ENCODE results near the gene PGBD5.

Gene PGBD5

DNA sequence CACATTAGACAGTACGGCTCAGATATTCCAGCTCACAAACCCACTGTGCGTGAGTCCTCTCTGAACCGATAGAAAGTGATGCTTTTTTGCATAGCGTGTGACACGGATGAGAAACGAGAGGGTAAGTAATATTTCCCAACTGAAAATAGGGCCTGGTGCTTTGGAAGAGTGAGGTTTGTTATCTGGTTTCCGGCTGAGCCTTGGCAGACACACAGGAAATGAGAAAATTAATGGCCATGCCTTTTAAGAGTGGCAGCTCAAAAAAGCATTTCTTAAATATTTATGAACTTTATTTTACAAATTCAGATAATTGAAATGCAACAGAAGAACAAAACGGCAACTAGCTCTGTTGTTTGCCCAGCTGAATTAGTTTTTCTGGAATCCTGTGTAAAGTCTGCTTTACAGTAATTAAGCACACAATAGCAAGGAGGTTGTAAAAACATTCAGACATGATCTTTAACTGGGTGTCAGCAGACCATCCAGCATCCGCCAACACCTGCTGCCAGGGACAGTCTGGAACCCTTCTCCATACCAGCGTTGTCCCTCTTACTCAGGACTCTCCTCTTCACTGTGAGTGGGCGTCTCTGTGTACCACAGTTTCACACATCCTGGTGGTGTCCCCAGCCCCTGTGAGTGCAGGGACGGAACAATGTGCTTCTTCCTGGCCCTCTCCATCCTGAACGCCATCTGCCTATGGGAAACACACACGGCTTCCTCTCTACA lies 155.4 kb downstream of the PGBD5 start:
- Mint-ChIP-seq H3K9me3 (no peaks in the 10 kb centered on the region), H3K27ac (peak overlapping the region; percentile 64), H3K27me3 (ENCODE audit: low read depth) (no peaks in the 10 kb centered on the region), H3K4me1 (ENCODE audit: low read depth) (peaks cover 26% of the 10 kb centered on the region), H3K4me3 (no peak overlapping the region), H3K36me3 (ENCODE audit: low read depth) (peaks cover 7% of the 10 kb centered on the region)

DNA sequence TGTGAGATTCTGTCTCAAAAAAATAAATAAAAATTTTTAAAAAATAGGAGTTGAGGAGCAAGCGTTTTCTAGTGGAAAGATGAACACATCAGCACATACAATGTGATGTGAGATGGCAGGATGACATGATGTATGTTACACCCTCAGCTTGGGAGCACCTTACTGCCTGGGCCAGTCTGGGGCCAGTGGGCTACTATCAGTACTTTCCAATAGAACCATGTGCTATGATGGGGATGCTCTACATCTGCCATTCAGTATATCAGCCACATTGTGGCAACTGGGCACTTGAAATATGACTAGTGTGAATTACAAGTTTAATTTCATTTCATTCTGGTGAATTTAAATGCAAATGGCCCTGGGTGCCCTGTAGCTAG lies 156.0 kb downstream of the PGBD5 start:
- Mint-ChIP-seq H3K4me3 (no peak overlapping the region), H3K27me3 (ENCODE audit: low read depth) (no peaks in the 10 kb centered on the region), H3K27ac (peak overlapping the region; percentile 64), H3K9me3 (no peaks in the 10 kb centered on the region), H3K4me1 (ENCODE audit: low read depth) (peaks cover 26% of the 10 kb centered on the region), H3K36me3 (ENCODE audit: low read depth) (peaks cover 5% of the 10 kb centered on the region)

DNA sequence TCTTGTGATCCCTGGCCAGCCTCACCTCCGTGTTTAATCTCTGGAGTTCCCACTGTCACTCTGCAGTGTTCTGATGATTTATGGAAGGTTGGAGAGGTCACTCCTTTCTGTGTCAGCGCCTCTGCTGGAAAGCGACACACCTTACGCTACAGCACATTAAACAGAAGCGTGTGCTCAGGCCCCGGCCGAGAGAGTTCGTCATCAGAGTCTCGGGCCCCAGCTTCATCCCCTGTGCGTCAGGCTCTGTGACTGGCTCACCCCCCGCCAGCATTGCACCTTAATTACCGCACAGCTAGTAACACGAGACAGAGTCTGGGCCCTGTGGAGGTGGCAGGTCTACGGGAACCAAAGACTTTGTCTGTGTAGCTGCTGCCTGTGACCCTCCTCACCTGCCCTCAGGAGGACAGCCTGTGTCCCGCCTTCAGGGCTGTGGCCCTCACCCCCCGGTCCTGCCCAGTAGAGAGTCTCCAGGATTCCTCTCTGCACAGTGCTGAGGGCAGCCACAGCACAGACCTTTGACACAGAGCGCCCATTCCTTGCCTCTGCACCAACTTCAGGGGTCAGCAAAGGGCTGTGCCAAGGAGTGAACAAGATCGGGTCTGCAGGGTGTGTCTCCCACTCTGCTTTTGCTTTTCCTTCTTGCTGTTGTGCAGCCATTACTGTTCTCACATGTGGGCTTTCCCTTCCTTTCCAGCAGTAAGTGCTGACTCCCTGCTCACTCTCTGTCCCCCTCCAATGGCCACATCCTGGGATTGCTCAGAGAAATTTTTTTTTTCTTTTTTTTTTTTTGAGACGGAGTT lies 157.6 kb downstream of the PGBD5 start:
- H3K4me1 Mint-ChIP-seq (ENCODE audit: low read depth), result peaks cover 20% of the 10 kb centered on the region
- no peak overlapping the region for H3K4me3 Mint-ChIP-seq
- peaks cover 10% of the 10 kb centered on the region for H3K36me3 Mint-ChIP-seq (ENCODE audit: low read depth)
- no peak overlapping the region for H3K27ac Mint-ChIP-seq
- no peaks in the 10 kb centered on the region for H3K27me3 Mint-ChIP-seq (ENCODE audit: low read depth)
- no peaks in the 10 kb centered on the region for H3K9me3 Mint-ChIP-seq

DNA sequence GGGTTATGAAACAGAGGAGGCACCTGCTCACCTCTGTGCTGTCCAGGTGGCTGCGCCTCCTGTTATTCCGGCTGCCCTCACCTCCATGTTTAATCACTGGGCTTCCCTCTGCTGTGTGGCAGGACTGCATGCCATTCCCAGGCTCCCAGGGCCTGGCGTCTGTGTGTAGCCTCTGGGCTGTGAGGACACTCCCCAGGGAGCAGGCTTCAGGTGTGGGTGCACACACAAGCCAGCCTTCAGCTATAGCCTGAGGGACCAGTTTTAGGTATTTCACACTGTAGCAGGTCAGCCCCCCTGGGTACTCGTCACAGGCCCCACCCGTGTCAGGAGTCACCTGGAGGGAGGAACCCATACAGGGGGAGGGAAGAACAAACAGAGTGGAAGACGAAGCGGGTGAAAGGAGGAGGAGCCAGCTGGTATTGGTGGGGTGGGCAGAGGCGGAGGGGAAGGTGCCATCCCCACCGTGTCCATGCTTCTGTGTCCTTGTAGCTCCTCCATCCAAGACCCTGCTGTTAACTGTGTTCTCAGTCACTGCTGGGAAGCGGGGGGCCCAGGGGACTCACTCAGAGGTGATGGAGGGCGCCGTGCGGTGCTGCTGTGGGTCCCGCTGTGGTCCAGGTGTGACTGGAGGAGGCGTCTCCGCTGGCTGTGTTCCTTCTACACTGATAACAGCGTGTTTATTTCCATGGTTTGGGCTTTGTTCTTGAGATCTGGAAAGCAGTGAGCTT lies 158.6 kb downstream of the PGBD5 start:
- Mint-ChIP-seq H3K4me3 (no peak overlapping the region), H3K27ac (peak overlapping the region; percentile 32), H3K36me3 (ENCODE audit: low read depth) (peaks cover 10% of the 10 kb centered on the region), H3K27me3 (ENCODE audit: low read depth) (no peaks in the 10 kb centered on the region), H3K4me1 (ENCODE audit: low read depth) (peaks cover 15% of the 10 kb centered on the region), H3K9me3 (no peaks in the 10 kb centered on the region)

DNA sequence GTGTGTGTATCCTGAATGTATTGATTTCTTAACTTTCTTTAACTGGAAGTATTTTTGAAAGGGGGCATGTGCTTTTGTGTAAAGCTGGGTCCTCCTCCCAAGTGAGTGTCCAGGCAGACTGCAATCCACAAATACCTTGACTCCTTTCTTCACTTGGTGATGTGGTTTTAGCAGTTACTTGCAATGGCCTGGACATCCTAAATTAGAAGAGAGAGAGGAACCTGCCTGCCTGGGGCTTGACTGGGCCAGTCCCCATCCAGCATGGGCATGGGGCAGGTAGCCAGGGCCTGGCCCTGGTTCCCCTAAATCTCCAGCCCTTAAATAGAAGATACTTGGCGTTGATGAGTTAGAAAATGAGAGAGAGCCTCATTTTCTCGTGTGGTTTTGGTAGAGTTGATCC lies 159.7 kb downstream of the PGBD5 start:
- Mint-ChIP-seq H3K4me1 (ENCODE audit: low read depth) (peaks cover 14% of the 10 kb centered on the region), H3K4me3 (no peak overlapping the region)

DNA sequence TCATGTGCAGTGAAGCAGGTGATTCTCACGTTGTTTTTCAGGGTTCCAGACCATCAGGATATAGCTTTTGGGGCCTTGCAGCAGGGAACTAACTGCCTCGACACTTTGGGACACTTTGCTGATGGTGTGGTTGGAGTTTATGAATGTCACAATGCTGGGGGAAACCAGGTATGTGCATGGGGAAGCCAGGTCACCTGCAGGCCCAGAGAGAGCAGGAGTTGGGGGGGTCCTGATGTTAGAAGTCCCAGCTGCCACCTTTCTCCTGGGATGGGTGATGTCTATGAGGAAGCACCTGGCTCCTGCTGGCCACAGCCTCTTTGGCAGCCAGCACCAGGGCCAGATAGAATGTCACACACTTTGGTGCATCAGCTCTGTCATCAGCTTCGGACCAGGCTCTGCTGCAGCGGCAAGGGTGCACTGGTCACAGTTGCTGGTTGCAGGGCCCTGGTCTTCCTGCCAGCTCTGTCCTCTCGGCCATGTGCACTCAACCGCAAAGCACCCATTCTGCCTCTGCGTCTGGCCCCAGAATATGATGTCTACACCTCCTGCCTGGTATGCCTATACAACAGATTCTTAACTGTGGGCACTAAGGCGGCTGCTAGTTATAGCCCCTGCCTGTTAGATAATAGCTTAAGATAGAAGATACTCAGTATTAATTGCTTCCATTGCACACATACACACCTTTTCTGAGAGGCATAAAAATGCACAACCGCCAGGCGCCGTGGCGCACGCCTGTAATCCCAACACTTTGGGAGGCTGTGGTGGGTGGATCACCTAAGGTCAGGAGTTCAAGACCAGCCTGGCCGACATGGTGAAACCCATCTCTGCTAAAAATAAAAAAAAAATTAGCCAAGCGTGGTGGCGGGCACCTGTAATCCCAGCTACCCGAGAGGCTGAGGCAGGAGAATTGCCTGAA lies 160.7 kb downstream of the PGBD5 start:
- H3K36me3 Mint-ChIP-seq (ENCODE audit: low read depth), result peaks cover 10% of the 10 kb centered on the region
- H3K27me3 Mint-ChIP-seq (ENCODE audit: low read depth), result no peaks in the 10 kb centered on the region
- H3K27ac Mint-ChIP-seq, result no peak overlapping the region
- no peaks in the 10 kb centered on the region for H3K9me3 Mint-ChIP-seq
- H3K4me3 Mint-ChIP-seq, result no peak overlapping the region
- H3K4me1 Mint-ChIP-seq (ENCODE audit: low read depth), result peaks cover 6% of the 10 kb centered on the region

More for the DNA sequence above, 159.7 kb downstream of the PGBD5 start:
- Mint-ChIP-seq H3K36me3 (ENCODE audit: low read depth) (peaks cover 10% of the 10 kb centered on the region), H3K27me3 (ENCODE audit: low read depth) (no peaks in the 10 kb centered on the region), H3K27ac (no peak overlapping the region), H3K9me3 (no peaks in the 10 kb centered on the region)

Measured in T-helper 1 cell treated with Interleukin-12 subunit alpha and Interleukin-12 subunit beta and Interleukin-4 antibody, amounts not matched to agents 30 μg/mL and 1 μg/mL, for 36 hours (primary cell).